ENCODE data around the gene TRPM1. TPM values are rescaled to one million over a fixed set of nuclear protein-coding genes. Genes with fewer than 3 reads are reported as not detected.

The TRPM1 gene
- total and polyA plus RNA-seq, 9 of the 15 experiments (the other 6 are each of a cell fraction or from before 2014, with no cell fraction given), result 0.01 to 0.06 (median 0.03) TPM; not detected in 5

DNA sequence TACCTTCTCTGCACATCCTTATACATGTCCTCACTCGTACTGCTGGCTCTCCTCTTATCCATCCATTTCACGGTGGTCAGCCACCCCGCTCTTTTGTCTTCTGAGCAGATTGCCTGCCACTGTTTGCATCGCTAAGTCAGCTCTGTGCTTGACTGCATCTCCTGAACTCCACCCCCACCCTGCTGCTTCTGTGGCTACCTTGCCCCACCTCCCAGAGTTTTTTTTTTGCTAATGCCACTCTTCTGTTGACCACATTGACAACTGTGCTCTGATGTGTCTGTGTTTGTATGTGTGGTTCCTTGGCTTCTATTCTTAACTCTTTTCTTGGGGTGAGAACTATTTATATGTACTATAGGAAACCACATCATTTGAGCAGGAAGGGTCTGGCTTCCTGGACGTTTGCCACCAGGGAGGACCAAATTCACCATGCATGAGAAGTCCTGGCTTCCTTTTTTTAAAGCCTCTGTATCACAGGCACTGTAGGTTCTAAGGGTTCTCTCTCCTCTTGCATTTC is 97.2 kb downstream of the TRPM1 start:
- DNase-seq (ENCODE audit: extremely low read depth in 1 of 4, low spot score in 3 of 4) (no peak), ATAC-seq (peak; percentile 41; the same call in 1 of the 3 replicates), FAIRE-seq (no peak)
- no peaks in the 10 kb centered on the region; the same call in 2 of the 3 replicates for H3K79me2 ChIP-seq (ENCODE audit: control insufficient read depth, insufficient read depth, low read length)
- peaks cover 24 to 32% of the 10 kb centered on the region in 2 experiments for H3K27me3 ChIP-seq (ENCODE audit: control insufficient read depth in 2 of 2, insufficient read depth in 2 of 2, low read length in 2 of 2)
- POLR2A ChIA-PET, result no interaction called here
- CTCF ChIA-PET (ENCODE audit: low intra/inter-chr PET ratio), result no interaction called here
- no peak overlapping the region for H3K9ac ChIP-seq (ENCODE audit: insufficient read depth in 1 of 2, low read depth in 2 of 2, low read length in 2 of 2)
- H3K27ac ChIP-seq (ENCODE audit: extremely low read depth, low read depth, low read length), result no peak overlapping the region
- no peaks in the 10 kb centered on the region for H3K9me1 ChIP-seq (ENCODE audit: control insufficient read depth, insufficient read depth, low read length)
- TF ChIP-seq PML (IDR thresholded peaks at IDR 0.05; ENCODE audit: low read length), result no peak
- TF ChIP-seq, protein P1, sequence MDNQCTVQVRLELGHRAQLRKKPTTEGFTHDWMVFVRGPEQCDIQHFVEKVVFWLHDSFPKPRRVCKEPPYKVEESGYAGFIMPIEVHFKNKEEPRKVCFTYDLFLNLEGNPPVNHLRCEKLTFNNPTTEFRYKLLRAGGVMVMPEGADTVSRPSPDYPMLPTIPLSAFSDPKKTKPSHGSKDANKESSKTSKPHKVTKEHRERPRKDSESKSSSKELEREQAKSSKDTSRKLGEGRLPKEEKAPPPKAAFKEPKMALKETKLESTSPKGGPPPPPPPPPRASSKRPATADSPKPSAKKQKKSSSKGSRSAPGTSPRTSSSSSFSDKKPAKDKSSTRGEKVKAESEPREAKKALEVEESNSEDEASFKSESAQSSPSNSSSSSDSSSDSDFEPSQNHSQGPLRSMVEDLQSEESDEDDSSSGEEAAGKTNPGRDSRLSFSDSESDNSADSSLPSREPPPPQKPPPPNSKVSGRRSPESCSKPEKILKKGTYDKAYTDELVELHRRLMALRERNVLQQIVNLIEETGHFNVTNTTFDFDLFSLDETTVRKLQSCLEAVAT (IDR thresholded peaks at IDR 0.05), result 0 out of 4 replicates have a peak, but pooled peaks of 1 of the 2 experiments have one; percentile 25
- no peaks in the 10 kb centered on the region for H4K20me1 ChIP-seq (replicated peaks; ENCODE audit: control insufficient read depth, insufficient read depth, low read length)
- no peak overlapping the region for H2AFZ ChIP-seq (ENCODE audit: low read depth, low read length)
- no peak overlapping the region for H3K4me3 ChIP-seq
- peaks cover 0 to 2% of the 10 kb centered on the region in 2 experiments; a peak in 1 of 5 replicates for H3K4me1 ChIP-seq (replicated peaks in 1 of 2; ENCODE audit: control insufficient read depth in 2 of 2, insufficient read depth in 2 of 2, low read length in 2 of 2)
- in situ Hi-C loops (cut with MboI), result no loop called here
- H3K36me3 ChIP-seq (ENCODE audit: control insufficient read depth, insufficient read depth, low read length), result no peaks in the 10 kb centered on the region
- WGBS (ENCODE audit: insufficient coverage, low coverage, missing lambda C conversion rate), result 0% methylated on average over 5 of the region's 5 CpGs
- no TSS peak for BruUV-seq (replicated peaks)
- intact Hi-C loops (cut with micrococcal nuclease), result no loop called here
- H3K9me3 ChIP-seq (replicated peaks; ENCODE audit: control insufficient read depth, insufficient read depth, low read depth, low read length), result no peaks in the 10 kb centered on the region
- no peak overlapping the region for H3K4me2 ChIP-seq (ENCODE audit: insufficient read depth, low read length)

DNA sequence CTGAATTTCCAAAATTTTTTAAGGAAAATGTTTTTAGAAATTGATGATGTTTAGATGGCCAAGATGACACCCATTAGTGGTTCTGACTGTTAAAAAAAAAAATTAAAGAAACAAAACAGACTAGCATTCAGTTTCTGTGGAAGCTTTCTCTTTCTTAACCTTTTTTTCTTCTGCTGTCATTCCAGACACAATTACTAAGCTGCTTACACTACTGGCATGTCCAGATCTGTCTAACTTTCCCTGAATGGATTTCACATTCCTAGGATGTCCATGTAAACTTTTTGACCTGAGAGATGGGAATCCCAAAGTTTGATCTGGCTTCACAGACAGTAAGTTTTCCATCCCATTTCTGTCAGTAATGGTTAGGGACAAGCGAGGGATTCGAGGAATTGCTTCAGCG is 99.8 kb downstream of the TRPM1 start:
- Histone ChIP-seq H3K9ac (ENCODE audit: insufficient read depth in 1 of 2, low read depth in 2 of 2, low read length in 2 of 2) (no peak overlapping the region), H3K27ac (ENCODE audit: extremely low read depth, low read depth, low read length) (no peak overlapping the region), H3K36me3 (ENCODE audit: control insufficient read depth, insufficient read depth, low read length) (no peaks in the 10 kb centered on the region), H3K4me1 (replicated peaks in 1 of 2; ENCODE audit: control insufficient read depth in 2 of 2, insufficient read depth in 2 of 2, low read length in 2 of 2) (peaks cover 0 to 2% of the 10 kb centered on the region in 2 experiments; a peak in 1 of 5 replicates), H3K4me2 (ENCODE audit: insufficient read depth, low read length) (no peak overlapping the region), H3K9me3 (replicated peaks; ENCODE audit: control insufficient read depth, insufficient read depth, low read depth, low read length) (no peaks in the 10 kb centered on the region), H3K9me1 (ENCODE audit: control insufficient read depth, insufficient read depth, low read length) (no peaks in the 10 kb centered on the region), H3K27me3 (ENCODE audit: control insufficient read depth in 2 of 2, insufficient read depth in 2 of 2, low read length in 2 of 2) (peaks cover 24 to 32% of the 10 kb centered on the region in 2 experiments), H2AFZ (ENCODE audit: low read depth, low read length) (no peak overlapping the region), H4K20me1 (replicated peaks; ENCODE audit: control insufficient read depth, insufficient read depth, low read length) (no peaks in the 10 kb centered on the region), H3K79me2 (ENCODE audit: control insufficient read depth, insufficient read depth, low read length) (no peaks in the 10 kb centered on the region; the same call in 2 of the 3 replicates), H3K4me3 (no peak overlapping the region)
- no peak for ATAC-seq
- DNase-seq (ENCODE audit: extremely low read depth in 1 of 4, low spot score in 3 of 4), result no peak
- no peak for FAIRE-seq
- POLR2A ChIA-PET, result interaction anchor here (0.8 kb wide), 1 partner anchor 19 kb away, joined by 3 read pairs; no protein-coding TSS in a partner anchor
- BruUV-seq (replicated peaks), result no TSS peak
- intact Hi-C loops (cut with micrococcal nuclease) (no loop called here), in situ Hi-C loops (cut with MboI) (no loop called here)
- WGBS (ENCODE audit: insufficient coverage, low coverage, missing lambda C conversion rate), result 2% methylated on average over 3 of the region's 3 CpGs
- no peak for TF ChIP-seq XRCC3 (IDR thresholded peaks at IDR 0.05)
- no peak for TF ChIP-seq LEF1 (IDR thresholded peaks at IDR 0.05)
- no peak for TF ChIP-seq RBM39 (optimal IDR thresholded peaks at IDR 0.05; ENCODE audit: low read depth, low read length)
- no peak for TF ChIP-seq SMAD3 (CRISPR knock-in tag; conservative IDR thresholded peaks at IDR 0.05)
- TF ChIP-seq, protein P2, sequence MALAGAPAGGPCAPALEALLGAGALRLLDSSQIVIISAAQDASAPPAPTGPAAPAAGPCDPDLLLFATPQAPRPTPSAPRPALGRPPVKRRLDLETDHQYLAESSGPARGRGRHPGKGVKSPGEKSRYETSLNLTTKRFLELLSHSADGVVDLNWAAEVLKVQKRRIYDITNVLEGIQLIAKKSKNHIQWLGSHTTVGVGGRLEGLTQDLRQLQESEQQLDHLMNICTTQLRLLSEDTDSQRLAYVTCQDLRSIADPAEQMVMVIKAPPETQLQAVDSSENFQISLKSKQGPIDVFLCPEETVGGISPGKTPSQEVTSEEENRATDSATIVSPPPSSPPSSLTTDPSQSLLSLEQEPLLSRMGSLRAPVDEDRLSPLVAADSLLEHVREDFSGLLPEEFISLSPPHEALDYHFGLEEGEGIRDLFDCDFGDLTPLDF (CRISPR knock-in tag; IDR thresholded peaks at IDR 0.05), result no peak
- TF ChIP-seq ZNF584 (CRISPR knock-in tag; IDR thresholded peaks at IDR 0.05; ENCODE audit: low read depth), result no peak
- TF ChIP-seq, protein P3, sequence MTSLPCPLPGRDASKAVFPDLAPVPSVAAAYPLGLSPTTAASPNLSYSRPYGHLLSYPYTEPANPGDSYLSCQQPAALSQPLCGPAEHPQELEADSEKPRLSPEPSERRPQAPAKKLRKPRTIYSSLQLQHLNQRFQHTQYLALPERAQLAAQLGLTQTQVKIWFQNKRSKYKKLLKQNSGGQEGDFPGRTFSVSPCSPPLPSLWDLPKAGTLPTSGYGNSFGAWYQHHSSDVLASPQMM (CRISPR knock-in tag; IDR thresholded peaks at IDR 0.05), result no peak
- no peak for TF ChIP-seq MAFF (IDR thresholded peaks at IDR 0.05; ENCODE audit: low read length)
- TF ChIP-seq NFRKB (IDR thresholded peaks at IDR 0.05; ENCODE audit: low read depth), result no peak
- no peak for TF ChIP-seq NR1H2 (CRISPR knock-in tag; IDR thresholded peaks at IDR 0.05)
- CTCF ChIA-PET (ENCODE audit: low intra/inter-chr PET ratio), result no interaction called here
